KMS-11 (cell line): ENCODE measurements around the gene GREB1L.
"Not testable (repeated sequence)": the region's sequence is repeated elsewhere in the genome, so short reads cannot be mapped to it uniquely, and the experiment has no call there.

ENCODE experiments used
- H2AFZ ChIP-seq: fragments of 200-600 bp; sonication (generic); 2 replicates; pipeline ENCODE4 v1.6.1; 2016; ENCODE audit warnings: antibody characterized with exemption, mixed run types, low read depth
- H3K27ac ChIP-seq: fragments of 200-600 bp; sonication (generic); 2 replicates; pipeline ENCODE4 v1.6.1; 2016; ENCODE audit warnings: mild to moderate bottlenecking, mixed run types
- H3K27me3 ChIP-seq: fragments of 200-600 bp; sonication (generic); 2 replicates; pipeline ENCODE4 v1.6.1; 2017; ENCODE audit warnings: mild to moderate bottlenecking, low read depth, mixed run types, moderate library complexity; ENCODE audit not compliant: insufficient read depth
- H3K36me3 ChIP-seq: fragments of 200-600 bp; sonication (generic); 2 replicates; pipeline ENCODE4 v1.6.1; 2017; ENCODE audit warnings: mild to moderate bottlenecking, mixed run types; ENCODE audit not compliant: insufficient read depth
- H3K4me1 ChIP-seq: fragments of 200-600 bp; sonication (generic); 2 replicates; pipeline ENCODE4 v1.6.1; 2016; ENCODE audit warnings: mild to moderate bottlenecking, low read depth, mixed run types; ENCODE audit not compliant: poor library complexity, severe bottlenecking
- H3K4me2 ChIP-seq: fragments of 200-600 bp; sonication (generic); 2 replicates; pipeline ENCODE4 v1.7.0; 2016; ENCODE audit warnings: mild to moderate bottlenecking, mixed run types
- H3K4me3 ChIP-seq: fragments of 200-600 bp; sonication (generic); IDR thresholded peaks from 2 replicates; pipeline ENCODE4 v1.6.1; 2017; ENCODE audit warnings: low read depth, low read length, mixed read lengths; ENCODE audit not compliant: insufficient read depth
- H3K79me2 ChIP-seq: fragments of 200-600 bp; sonication (generic); 2 replicates; pipeline ENCODE4 v1.6.1; 2016; ENCODE audit warnings: low read depth, mixed run types; ENCODE audit not compliant: insufficient read depth
- H3K9ac ChIP-seq: fragments of 200-600 bp; sonication (generic); 2 replicates; pipeline ENCODE4 v1.6.1; 2016; ENCODE audit warnings: mild to moderate bottlenecking, mixed run types
- H4K20me1 ChIP-seq: fragments of 200-600 bp; sonication (generic); 2 replicates; pipeline ENCODE4 v1.6.1; 2016; ENCODE audit warnings: mild to moderate bottlenecking, mixed run types; ENCODE audit not compliant: insufficient read depth
- CTCF ChIP-seq: fragments of 200-600 bp; sonication (generic); conservative IDR thresholded peaks from 2 replicates; pipeline ENCODE4 v1.6.1; 2017; ENCODE audit warnings: low read depth, mild to moderate bottlenecking, antibody characterized with exemption, low read length, moderate library complexity, mixed read lengths

Gene GREB1L

DNA sequence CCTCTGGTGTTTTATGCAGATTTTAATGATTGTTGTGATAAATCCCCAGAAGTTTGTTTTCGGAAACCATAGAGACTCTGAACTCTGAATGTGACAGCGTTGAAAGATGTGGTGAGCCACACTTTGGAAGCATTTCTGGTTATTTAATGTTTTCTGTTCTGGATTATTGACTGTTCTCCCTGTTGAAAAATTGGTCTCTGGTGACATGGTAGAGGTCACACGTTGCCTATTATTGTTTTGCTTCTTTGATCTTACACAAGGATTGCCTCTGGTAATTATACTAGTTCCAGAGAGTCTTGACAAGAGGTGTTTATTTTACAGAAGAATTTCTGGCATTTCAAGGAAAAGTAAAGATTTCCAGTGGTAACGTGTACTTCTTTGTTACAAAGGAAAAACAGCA is 127.1 kb downstream of the GREB1L start:
- Histone ChIP-seq H4K20me1 (no peaks in the 10 kb centered on the region), H3K27ac (no peak overlapping the region), H3K79me2 (no peaks in the 10 kb centered on the region), H3K4me3 (no peak overlapping the region), H3K36me3 (no peaks in the 10 kb centered on the region), H3K9ac (no peak overlapping the region), H2AFZ (no peak overlapping the region), H3K27me3 (no peaks in the 10 kb centered on the region), H3K4me2 (no peak overlapping the region), H3K4me1 (no peaks in the 10 kb centered on the region)
- TF ChIP-seq CTCF: no peak

DNA sequence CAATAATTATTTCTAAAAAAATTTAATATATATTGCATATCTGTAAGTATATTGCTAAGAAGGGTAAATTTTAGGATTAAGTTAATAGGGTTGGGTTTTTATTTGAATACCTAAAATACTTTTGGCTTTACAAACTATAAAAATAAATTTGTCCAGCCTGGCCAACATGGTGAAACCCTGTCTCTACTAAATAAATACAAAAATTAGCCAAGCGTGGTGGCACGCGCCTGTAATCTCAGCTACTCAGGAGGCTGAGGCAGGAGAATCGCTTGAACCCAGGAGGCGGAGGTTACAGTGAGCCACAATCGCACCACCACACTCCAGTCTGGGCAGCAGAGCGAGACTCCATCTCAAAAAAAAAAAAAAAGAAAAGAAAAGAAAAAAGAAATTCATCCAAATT is 127.6 kb downstream of the GREB1L start:
- not testable (repeated sequence) for H3K27ac ChIP-seq, H4K20me1 ChIP-seq, H3K4me3 ChIP-seq, H3K79me2 ChIP-seq, H3K4me2 ChIP-seq, H3K27me3 ChIP-seq, H3K9ac ChIP-seq, H3K4me1 ChIP-seq, H2AFZ ChIP-seq, H3K36me3 ChIP-seq

DNA sequence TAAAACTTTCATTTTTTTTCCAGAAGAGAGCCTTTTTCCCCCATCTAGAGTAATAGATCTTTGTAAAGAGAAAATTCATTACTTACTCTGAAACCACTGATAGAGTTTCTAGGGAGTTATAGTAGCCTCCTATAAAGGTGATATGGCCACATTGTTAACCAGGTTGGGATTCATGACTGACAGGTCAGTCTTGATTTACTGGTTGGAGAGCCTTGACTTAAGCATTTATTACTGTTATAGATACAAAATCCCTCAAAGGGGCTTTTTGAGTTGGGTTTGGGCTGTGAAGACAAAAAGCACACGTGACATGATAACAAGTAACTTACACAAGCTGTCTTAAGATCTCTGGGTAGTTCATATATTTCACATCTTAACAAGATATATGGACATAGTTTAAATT is 141.0 kb downstream of the GREB1L start:
- Histone ChIP-seq H3K9ac (no peak overlapping the region), H3K4me3 (no peak overlapping the region), H2AFZ (no peak overlapping the region), H3K27me3 (no peaks in the 10 kb centered on the region), H3K79me2 (no peaks in the 10 kb centered on the region), H3K4me2 (no peak overlapping the region), H3K4me1 (no peaks in the 10 kb centered on the region), H4K20me1 (no peaks in the 10 kb centered on the region), H3K27ac (no peak overlapping the region), H3K36me3 (no peaks in the 10 kb centered on the region)
- TF ChIP-seq CTCF: no peak

GRCh38 chr18:21386523-21387240 is 144.7 kb downstream of the GREB1L start:
- no peaks in the 10 kb centered on the region for H4K20me1 ChIP-seq
- H3K4me2 ChIP-seq: no peak overlapping the region
- H3K27ac ChIP-seq: no peak overlapping the region
- H3K36me3 ChIP-seq: no peaks in the 10 kb centered on the region
- no peaks in the 10 kb centered on the region for H3K4me1 ChIP-seq
- no peaks in the 10 kb centered on the region for H3K79me2 ChIP-seq
- H3K27me3 ChIP-seq: no peaks in the 10 kb centered on the region
- TF ChIP-seq CTCF: no peak
- no peak overlapping the region for H3K9ac ChIP-seq
- H2AFZ ChIP-seq: no peak overlapping the region
- no peak overlapping the region for H3K4me3 ChIP-seq

DNA sequence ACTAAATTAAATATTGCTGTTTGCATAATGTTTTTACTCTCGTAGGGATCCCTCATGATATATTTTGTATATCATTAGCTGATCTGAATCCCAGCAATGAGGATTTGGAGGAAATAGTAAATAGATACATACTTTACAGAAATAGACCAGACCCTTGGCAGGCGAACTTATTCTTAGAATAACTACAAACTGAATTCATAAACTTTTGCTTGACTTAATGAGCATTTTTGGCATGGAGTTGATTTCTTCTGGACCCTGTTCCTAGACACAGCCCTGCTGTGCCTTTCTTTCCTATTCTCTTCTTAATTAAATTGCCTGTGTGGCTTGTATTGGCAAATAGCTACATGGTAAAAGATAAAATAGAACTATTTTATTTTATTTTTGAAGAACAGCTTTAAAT is 145.9 kb downstream of the GREB1L start:
- no peaks in the 10 kb centered on the region for H3K27me3 ChIP-seq

More for the DNA sequence above, 145.9 kb downstream of the GREB1L start:
- Histone ChIP-seq H4K20me1 (no peaks in the 10 kb centered on the region), H3K79me2 (no peaks in the 10 kb centered on the region), H3K4me2 (no peak overlapping the region), H3K9ac (no peak overlapping the region), H3K4me1 (no peaks in the 10 kb centered on the region), H3K27ac (no peak overlapping the region), H3K4me3 (no peak overlapping the region), H3K36me3 (no peaks in the 10 kb centered on the region), H2AFZ (no peak overlapping the region)
- no peak for TF ChIP-seq CTCF
